Cortex of kidney (tissue), 1 donor: ENCODE measurements around the gene BLM.
"Not testable (repeated sequence)": the region's sequence is repeated elsewhere in the genome, so short reads cannot be mapped to it uniquely, and the experiment has no call there.

Experiments
- DNase-seq: peaks from one replicate; lab custom pipeline; 2025; lab: John Stamatoyannopoulos, UW

The BLM gene

DNA sequence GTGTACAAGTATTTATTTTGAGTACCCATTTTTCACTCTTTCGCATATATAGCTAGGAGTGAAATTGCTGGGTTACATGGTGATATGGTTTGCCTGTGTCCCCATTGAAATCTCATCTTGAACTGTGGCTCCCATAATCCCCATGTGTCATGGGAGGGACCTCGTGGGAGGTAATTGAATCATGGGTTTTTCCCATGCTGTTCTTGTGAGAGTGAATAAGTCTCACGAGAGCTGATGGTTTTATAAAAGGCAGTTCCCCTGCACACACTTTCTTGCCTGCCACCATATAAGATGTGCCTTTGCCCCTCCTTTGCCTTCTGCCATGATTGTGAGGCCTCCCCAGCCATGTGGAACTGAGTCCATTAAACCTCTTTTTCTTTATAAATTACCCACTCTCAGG is 23.4 kb downstream of the BLM start:
- not testable (repeated sequence) for DNase-seq

GRCh38 chr15:90742087-90742486 is 24.9 kb downstream of the BLM start:
- DNase-seq, result no peak

DNA sequence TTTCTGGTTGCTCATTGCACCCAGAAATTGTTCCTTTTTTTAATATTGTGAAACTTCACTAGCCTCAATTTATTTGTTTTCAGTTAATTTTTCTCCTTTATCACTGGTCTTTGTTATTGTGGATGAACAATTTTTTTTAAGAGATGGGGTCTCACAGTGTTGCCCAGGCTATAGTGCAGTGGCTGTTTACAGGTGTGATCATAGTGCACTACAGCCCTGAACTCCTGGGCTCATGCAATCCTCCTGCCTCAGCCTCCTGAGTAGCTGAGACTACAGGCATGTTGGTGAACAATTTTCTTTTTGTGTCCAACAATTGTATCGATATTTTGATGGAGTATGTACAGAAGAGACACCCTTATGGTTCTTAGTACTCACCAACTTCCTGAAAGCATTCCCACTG is 26.3 kb downstream of the BLM start:
- DNase-seq, result no peak

DNA sequence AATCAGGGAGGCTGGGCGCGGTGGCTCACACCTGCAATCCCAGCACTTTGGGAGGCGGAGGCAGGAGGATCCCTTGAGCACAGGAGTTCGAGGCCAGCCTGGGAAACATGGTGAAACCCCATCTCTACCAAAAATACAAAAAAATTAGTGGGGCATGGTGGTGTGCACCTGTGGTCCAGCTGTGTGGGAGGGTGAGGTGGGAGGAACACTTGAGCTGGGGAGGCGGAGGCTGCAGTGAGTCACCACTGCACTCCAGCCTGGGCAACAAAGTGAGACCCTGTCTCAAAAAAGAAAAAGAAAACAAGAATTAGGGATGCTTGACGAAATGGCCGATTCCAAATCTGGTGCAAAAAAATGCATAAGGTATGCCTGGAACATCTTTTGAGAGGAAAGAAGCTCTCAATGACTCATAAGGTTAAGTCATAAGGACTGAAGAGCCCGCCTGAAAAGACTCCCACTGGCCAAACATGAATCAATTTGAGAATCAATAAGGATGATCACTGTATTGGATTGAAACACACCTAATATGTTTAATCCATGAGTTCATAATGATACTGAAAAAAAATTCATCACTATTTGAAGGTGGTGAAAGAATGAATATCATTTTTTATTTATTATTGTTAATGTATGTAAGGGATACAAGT is 27.7 kb downstream of the BLM start:
- DNase-seq, result no peak

GRCh38 chr15:90749754-90750153 is 32.6 kb downstream of the BLM start:
- no peak for DNase-seq

- no peak for DNase-seq
These were observed 33.0 kb downstream of the BLM start for GRCh38 chr15:90750186-90750585.

DNA sequence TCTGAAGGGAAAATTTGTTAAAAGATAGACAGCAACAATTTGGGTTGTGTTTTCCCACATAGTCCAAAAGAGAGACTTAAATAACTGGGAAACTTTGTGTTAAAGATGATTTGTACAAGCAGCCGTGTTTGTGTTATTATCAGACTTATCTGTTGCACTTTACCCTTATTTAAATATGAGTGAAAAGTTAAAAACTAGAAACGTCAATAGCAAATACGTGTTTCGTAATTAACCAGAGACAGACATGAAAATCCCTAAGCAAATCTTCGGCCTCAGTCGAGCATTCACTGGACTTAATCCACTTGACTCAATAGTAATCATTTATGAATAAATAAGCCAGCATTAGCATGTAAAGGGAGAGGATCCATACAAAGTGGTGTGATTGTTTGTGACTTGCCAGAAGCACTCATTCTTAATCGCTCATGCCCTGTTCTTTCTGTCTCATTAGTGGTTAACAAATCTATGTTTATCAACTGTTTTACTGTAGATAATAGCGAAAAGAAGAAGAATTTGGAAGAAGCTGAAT is 34.2 kb downstream of the BLM start:
- no peak for DNase-seq

DNA sequence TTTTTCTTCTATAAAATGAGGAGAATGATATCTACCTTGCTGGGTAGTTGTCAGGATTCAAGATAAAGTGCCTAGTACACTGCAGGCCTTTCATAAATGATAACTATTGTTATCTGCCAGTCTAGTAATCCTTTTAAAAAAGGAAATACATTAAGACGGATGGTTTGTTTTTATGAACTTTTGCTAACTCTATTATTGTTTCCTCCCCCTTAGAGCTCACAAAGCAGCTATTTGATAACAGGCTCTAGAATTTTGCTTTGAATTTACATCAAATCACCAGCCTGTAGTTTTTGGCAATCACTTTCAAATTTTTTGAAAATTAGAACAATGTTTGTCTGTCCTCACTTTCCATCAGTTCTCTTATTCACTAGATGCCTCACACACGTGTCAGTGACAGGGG is 39.8 kb downstream of the BLM start:
- no peak for DNase-seq

GRCh38 chr15:90757461-90757860 is 40.3 kb downstream of the BLM start:
- no peak for DNase-seq

- no peak for DNase-seq
These were observed 43.6 kb downstream of the BLM start for GRCh38 chr15:90760661-90761232.

- DNase-seq, result no peak
These were observed 44.5 kb downstream of the BLM start for GRCh38 chr15:90761629-90762028.

DNA sequence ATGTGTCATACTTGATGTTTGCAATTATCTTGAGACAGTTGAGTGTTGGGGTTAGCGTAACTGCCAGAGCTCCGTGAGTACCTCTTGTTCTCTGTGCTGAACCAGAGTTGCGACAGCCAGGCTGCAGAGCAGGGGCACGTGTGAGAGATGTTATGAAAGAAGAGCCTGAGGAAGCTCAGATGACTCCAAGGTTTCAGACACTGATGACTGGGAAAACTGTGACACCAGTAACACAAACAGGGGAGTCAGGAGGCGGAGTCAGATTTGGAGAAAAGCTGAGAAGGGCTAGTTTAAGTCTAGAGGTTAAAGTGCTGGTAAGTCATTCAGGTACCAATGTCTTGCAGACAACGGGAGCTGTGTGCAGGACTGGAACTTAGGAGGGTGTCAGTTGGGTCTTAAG is 45.0 kb downstream of the BLM start:
- no peak for DNase-seq

DNA sequence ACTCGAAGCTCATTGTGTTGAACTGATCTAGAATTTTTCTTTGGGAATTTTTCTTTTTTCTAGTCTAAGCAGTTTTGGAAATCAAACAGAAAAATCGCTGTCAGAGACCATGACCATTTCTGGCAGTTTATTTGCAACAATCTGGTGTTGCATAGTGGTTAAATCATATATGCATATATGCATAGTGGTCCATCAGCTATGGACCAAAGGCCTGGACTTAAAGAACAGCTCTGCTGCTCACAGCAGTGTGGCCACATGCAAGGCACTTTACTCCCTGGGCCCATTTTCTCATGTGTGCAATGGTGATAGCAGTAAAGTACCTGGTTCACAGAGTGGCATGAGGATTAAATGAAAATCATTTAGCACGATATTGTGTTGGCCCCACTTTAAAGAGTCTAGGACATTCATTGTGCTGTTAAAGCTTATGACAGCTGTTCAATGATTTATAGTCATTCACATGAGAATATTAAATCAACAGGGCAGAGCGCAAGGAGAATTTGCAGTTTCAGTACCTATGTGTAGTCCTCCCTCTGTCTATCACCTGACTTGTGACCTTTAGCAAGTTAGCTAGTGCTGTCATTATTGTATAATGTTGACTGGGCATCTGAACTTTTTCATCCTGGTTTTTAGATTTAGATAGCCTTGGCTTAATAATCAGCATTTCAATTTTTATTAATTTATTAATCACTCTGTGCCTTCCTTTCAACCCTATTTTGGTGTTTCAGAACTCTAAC is 46.4 kb downstream of the BLM start:
- DNase-seq, result no peak

DNA sequence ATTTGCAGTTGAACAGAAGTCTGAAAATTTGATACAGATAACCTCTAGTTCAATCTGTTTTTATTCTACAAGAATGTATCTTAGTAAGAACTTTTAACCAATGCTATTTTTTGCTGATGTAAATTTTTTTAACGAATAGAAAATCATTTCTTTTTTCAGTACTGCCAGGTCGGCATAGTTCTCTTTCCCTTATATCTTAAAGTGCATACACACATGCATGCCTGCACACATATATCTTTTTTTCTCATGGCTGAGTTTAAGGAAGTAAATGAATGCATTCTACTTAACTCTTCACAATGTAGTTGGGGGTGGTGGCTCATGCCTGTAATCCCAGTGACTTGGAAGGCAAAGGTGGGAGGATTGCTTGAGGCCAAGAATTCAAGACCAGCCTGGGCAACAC is 48.4 kb downstream of the BLM start:
- no peak for DNase-seq

- DNase-seq, result no peak
These were observed 48.8 kb downstream of the BLM start for GRCh38 chr15:90765966-90766365.

DNA sequence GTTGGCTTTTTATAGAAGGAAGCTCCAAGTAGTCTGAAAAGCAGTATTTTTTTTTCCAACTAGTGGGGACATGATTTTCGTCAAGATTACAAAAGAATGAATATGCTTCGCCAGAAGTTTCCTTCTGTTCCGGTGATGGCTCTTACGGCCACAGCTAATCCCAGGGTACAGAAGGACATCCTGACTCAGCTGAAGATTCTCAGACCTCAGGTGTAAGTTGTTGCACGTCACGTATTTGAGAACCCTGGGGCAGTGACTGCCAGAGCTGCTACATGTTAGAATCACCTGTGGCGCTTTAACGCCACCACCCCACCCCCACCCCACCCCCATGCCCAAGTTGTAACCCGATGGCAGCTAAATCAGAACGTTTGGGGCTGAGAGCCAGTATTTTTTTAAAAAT is 52.2 kb downstream of the BLM start:
- no peak for DNase-seq

GRCh38 chr15:90773485-90773884 is 56.3 kb downstream of the BLM start:
- DNase-seq, result no peak

DNA sequence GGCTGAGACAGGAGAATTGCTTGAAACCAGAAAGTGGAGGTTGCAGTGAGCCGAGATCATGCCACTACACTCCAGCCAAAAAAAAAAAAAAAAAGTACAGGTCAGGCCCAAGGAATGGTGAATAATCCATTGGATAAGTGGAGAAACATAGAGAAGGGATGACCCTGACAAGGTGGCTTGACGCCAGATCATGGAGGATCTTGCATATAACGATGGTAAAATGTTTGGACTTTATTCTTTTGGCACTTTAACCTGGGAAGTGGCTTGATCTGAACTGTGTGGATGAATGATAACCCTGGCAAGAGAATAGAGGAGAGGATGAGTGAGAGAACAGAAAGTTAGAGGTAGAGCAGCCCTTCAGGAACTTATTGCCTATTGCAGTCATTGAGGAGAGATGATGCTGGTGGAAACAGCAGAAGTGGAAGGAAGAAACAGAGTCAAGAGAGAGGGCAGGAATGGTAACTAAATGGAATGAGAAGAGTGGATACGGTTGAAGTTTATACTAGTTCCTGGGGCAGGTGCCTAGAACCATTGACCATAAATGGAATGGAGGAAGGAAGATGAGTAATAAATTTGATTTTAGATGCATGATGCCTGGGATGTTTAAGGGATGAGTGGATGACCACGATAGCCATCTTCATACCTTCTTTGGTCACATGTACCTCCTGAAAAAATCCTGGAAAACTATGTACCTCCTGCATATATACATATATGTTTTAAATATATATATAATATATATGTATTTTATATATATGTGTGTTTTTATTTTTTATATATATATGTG is 57.8 kb downstream of the BLM start:
- DNase-seq, result no peak

- no peak for DNase-seq
These were observed 63.8 kb downstream of the BLM start for GRCh38 chr15:90780916-90781315.

GRCh38 chr15:90782442-90782841 is 65.3 kb downstream of the BLM start:
- no peak for DNase-seq

GRCh38 chr15:90787881-90788280 is 70.7 kb downstream of the BLM start:
- no peak for DNase-seq

GRCh38 chr15:90789462-90789861 is 72.3 kb downstream of the BLM start:
- DNase-seq, result no peak

DNA sequence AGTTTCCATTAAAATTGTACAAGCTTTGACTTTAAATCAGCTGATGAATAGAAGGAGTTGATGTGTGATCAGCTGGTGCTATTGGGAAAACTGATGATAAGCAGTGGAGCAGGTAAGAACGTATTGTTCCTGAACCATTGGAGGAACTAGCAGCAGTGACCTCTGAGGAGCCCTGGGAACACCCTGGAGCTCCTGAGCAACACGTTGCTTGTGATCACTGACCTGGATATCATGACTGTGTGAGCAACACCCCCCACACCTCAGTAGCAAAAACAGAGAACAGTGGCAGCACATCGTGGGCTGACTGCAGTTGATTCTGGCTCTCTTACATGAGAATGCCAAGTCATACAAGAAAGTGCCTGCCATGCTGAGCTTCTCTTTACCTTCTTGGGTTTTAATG is 72.9 kb downstream of the BLM start:
- DNase-seq, result no peak
